Activated T-cell treated with anti-CD3 and anti-CD28 coated beads, Interleukin-2, amount 50 U/mL, for 24 hours (primary cell): ENCODE results near the gene NPAS2.
A peak's percentile ranks its signal among the peaks of the same experiment; 100 is the strongest.

Experiments
- DNase-seq: peaks from one replicate; pipeline ENCODE4 v3.0.0-alpha.2; 2020
- H3K27ac Mint-ChIP-seq: 2 replicates; pipeline ENCODE4 v1.8.0; 2020; ENCODE audit warnings: mild to moderate bottlenecking, mixed read lengths
- H3K27me3 Mint-ChIP-seq: 2 replicates; pipeline ENCODE4 v1.8.0; 2020; ENCODE audit warnings: mixed read lengths
- H3K36me3 Mint-ChIP-seq: 2 replicates; pipeline ENCODE4 v1.8.0; 2020; ENCODE audit warnings: low read depth, mixed read lengths
- H3K4me1 Mint-ChIP-seq: 2 replicates; pipeline ENCODE4 v1.8.0; 2020; ENCODE audit warnings: low read depth, mixed read lengths
- H3K4me3 Mint-ChIP-seq: 2 replicates; pipeline ENCODE4 v1.8.0; 2020; ENCODE audit warnings: mild to moderate bottlenecking, moderate library complexity, mixed read lengths
- H3K9me3 Mint-ChIP-seq: 2 replicates; pipeline ENCODE4 v1.8.0; 2020; ENCODE audit warnings: mixed read lengths

Gene NPAS2

DNA sequence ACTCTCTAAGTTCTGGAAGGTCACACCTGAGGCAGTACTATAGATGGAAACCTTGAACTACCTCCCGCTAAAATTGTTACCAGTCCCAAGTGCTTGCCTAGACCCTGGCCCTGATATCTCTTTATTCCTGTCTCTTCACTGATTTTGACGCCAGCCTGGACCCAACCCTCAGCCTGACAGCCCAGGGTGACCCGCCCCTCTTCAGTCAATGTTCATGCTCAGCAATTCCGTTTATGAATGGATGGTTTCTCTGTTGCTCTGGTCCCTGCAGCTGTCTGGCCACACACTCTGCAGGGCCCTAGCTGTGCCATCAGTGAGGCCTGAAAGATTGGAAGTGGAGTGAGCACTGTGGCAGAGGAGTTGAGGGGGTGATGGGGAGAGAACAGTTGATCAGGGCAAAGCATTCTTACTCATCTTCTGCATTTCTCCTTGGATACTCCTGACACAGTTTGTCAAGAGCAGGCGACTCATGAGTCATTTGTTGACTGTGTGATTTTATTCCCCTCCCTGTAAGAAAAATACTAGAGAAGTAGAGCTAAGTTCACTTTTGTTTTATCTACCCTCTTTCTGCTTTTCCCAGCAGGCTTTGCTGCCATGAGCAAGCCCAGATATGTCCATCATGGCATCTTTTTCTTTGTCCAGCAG, 46.0 kb downstream of the NPAS2 start:
- H3K9me3 Mint-ChIP-seq, result peaks cover 18% of the 10 kb centered on the region
- H3K4me3 Mint-ChIP-seq, result no peak overlapping the region
- H3K4me1 Mint-ChIP-seq, result peaks cover 8% of the 10 kb centered on the region
- no peak for DNase-seq
- H3K27me3 Mint-ChIP-seq, result no peaks in the 10 kb centered on the region
- H3K27ac Mint-ChIP-seq, result no peak overlapping the region
- peaks cover 7% of the 10 kb centered on the region for H3K36me3 Mint-ChIP-seq

DNA sequence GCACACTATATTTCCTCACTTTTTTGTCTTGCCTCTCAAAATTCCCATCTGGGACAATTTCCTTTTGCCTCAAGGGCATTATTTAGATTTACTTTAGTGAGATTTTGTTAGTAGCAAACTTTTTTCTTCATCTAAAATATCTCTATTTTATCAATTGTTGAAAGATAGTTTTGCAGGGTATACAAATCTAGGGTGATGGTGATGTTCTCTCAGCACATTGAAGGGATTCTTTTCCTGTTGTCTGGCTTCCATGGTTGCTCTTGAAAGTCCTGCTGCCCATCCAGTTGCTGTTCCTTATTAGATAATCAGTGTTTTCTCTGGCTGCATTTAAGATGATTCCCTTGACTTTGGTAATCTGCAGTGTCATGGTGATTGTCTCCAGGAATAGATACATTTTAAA, 48.1 kb downstream of the NPAS2 start:
- peaks cover 7% of the 10 kb centered on the region for H3K36me3 Mint-ChIP-seq
- H3K4me1 Mint-ChIP-seq, result peaks cover 2% of the 10 kb centered on the region
- no peak overlapping the region for H3K4me3 Mint-ChIP-seq
- no peak for DNase-seq
- peaks cover 18% of the 10 kb centered on the region for H3K9me3 Mint-ChIP-seq
- no peak overlapping the region for H3K27ac Mint-ChIP-seq
- no peaks in the 10 kb centered on the region for H3K27me3 Mint-ChIP-seq

DNA sequence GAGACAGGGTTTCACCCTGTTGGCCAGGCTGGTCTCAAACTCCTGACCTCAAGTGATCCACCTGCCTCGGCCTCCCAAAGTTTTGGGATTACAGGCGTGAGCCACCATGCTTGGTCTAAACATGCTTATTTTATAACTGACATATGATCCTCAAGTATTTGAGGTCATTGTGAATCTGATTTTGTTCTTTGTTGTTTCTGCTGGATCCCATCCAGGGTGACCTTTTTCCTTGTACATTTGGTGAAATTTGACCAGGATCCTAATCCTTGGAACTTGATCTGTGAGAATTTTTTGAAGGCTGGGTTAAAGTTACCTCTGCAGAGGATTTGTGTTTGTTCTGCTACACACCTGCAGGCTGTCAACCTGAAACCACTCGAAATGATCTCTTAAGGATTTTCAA, 49.2 kb downstream of the NPAS2 start:
- Mint-ChIP-seq H3K36me3 (peaks cover 7% of the 10 kb centered on the region), H3K4me1 (peaks cover 2% of the 10 kb centered on the region), H3K9me3 (peaks cover 18% of the 10 kb centered on the region), H3K4me3 (no peak overlapping the region), H3K27ac (no peak overlapping the region), H3K27me3 (no peaks in the 10 kb centered on the region)
- DNase-seq, result no peak

DNA sequence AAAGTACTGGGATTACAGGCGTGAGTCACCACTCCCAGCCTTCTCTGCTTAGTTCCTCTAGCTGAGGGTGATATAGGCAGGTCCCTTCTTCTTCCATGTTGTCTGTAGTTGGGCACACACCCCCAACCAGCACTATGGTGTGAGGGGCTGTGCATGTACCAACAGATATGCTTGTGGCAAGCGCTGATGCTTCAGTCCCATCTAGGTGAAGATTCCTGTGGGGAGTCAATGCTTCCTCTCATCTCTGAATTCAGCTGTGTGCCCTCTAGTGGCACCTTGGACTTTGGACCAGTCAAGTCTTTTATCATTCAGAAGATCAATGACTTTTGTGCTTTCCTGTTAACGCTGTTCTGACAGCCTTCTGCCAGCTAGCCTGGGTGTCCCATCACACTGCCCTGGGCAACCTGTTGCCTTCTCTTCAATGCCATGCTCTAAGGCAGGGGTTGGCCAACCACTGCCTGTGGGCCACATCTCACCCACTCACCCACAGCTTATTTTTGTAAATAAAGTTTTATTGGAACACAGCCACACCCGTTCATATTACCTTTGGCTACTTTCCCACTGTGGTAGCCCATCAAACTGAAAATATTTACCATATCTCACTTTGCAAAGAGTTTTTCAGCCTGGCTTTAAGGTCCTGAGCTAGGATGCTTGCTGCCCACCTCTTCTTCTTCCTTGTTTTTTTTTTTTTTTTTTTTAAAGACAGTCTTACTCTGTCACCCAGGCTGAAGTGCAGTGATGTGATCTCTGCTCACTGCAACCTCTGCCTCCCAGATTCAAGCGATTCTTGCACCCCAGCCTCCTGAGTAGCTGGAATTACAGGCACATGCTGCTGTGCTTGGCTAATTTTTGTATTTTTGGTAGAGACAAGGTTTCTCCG, 51.0 kb downstream of the NPAS2 start:
- H3K9me3 Mint-ChIP-seq, result peaks cover 17% of the 10 kb centered on the region
- H3K4me3 Mint-ChIP-seq, result no peak overlapping the region
- no peak overlapping the region for H3K27ac Mint-ChIP-seq
- peaks cover 5% of the 10 kb centered on the region for H3K36me3 Mint-ChIP-seq
- H3K27me3 Mint-ChIP-seq, result no peaks in the 10 kb centered on the region
- no peak for DNase-seq
- H3K4me1 Mint-ChIP-seq, result peaks cover 7% of the 10 kb centered on the region

DNA sequence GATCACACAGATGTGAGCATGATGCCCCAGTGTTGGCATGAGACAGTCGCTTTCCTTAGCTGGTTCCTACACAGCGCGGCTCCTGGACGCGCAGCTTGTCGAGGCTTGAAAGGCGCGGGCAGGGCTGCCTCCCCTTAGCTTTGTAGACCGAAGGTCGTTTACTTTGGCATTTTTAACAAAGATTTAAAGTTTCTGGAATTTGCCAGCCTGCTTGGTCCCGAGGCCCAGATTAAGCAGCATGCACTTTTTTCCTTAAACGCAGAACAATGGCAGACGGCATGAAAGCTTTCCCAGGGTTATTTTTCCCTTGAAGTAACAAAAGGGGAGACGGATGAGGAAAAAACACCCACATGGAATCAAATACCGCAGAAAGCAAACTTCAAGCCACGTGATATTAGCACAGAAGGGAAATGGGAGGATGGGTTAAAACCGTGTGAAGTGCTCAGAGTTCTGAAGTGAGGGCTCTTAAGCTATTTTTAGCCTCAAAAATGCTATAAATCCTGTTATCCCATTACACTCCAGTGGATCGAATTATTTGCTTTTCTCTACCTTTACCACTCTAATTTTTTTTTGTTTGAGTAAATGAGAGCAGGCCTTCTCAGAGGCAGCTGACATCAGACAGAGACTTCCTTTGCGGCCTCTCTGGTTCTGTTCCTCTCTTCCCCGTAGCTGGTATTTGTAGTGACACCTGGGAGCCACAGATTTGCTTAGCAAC, 55.7 kb downstream of the NPAS2 start:
- Mint-ChIP-seq H3K4me1 (peaks cover 17% of the 10 kb centered on the region), H3K27me3 (no peaks in the 10 kb centered on the region), H3K4me3 (peak overlapping the region; percentile 35), H3K27ac (peak overlapping the region; percentile 61), H3K36me3 (no peaks in the 10 kb centered on the region), H3K9me3 (no peaks in the 10 kb centered on the region)
- no peak for DNase-seq

DNA sequence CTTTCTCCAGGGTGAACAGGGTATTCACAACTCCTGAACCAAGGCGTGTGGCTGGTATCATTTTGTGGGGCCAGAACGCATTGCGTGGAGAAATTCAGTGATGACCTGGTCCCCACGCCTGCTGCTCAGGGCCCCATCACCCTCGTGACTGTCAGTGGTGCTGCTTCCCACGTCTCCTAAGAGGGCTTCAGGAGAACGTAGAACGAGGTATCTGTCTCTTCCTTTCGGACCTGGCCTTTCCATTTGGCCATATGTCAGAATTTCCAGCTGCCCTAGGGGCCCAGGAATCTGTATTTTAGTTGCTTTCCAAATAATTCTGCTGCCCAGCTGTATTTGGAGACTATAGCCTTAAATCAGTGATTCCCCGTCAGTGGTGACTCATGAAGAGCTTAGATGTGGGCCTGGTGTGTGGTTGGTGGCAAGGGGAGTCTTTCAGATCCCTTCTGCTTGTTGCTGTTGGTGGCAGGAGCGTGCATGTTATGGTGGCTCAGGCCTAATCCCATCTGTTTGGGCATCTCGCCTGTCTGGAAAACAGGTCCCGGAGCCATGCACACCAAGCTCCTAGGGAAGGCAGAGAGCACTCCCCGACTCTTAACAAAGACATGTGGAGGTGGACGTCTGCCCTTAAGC, 56.4 kb downstream of the NPAS2 start:
- peaks cover 17% of the 10 kb centered on the region for H3K4me1 Mint-ChIP-seq
- peak overlapping the region; percentile 61 for H3K27ac Mint-ChIP-seq
- H3K36me3 Mint-ChIP-seq, result no peaks in the 10 kb centered on the region
- H3K4me3 Mint-ChIP-seq, result peak overlapping the region; percentile 35
- H3K9me3 Mint-ChIP-seq, result no peaks in the 10 kb centered on the region
- no peaks in the 10 kb centered on the region for H3K27me3 Mint-ChIP-seq
- no peak for DNase-seq

DNA sequence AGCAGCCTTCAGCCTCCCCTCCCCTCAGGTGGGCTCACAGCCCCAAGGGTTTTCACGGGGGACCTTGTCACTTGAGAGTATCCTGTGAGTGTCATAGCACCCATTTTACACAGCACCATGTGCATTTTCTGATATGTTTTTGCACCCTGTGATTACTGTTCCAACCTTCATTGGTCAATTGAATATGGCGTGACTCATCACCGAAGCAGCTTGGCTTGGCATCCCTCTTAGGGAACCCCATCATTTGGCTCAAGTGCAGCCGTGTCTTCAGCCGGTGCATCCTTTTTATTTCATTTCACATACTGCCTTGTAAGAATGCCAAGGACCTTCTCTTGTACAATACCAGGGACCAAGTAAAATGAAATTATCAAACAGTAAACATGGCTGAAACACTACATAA, 57.6 kb downstream of the NPAS2 start:
- Mint-ChIP-seq H3K4me3 (no peak overlapping the region), H3K9me3 (no peaks in the 10 kb centered on the region), H3K27ac (no peak overlapping the region), H3K4me1 (peaks cover 23% of the 10 kb centered on the region), H3K27me3 (no peaks in the 10 kb centered on the region), H3K36me3 (no peaks in the 10 kb centered on the region)
- DNase-seq, result no peak

DNA sequence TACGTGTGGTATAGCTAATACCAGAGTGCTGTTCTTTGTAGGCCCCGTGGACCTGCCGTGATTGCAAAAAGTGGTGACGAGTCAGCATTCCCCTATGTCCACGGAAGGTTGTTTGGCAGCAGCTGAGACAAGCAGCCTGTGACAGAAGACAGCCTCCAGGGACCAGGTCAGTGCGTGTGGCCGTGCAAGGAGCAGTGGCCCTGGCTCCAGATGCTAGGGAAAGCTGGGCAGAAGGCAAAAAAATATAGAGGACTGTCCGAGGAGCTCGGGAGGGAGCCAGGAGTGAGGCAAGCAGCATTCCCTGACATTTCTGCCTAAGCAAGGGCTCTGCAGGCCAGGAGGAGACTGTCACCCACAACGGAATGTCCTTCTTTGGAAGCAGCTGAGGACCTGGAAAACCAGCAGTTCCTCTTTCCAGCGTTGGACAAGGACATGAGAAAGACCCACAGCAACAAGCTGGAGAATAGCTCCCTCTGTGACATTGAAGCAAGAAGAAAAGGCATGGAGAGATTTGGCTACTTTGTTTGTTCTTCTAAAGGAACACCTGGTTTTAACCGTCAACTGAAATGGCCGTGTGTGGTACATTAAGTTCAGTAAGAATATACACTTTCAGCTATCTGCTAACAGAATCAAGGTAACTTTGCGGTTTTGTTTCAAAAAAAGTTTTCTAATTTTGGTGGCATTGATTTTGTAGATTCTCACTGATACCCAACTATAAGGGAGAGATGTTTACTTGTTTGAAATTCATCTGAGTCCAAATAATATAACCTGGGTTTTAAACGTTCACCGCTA, 58.3 kb downstream of the NPAS2 start:
- Mint-ChIP-seq H3K9me3 (no peaks in the 10 kb centered on the region), H3K36me3 (no peaks in the 10 kb centered on the region), H3K4me3 (no peak overlapping the region), H3K27me3 (no peaks in the 10 kb centered on the region), H3K4me1 (peaks cover 30% of the 10 kb centered on the region), H3K27ac (no peak overlapping the region)
- no peak for DNase-seq

DNA sequence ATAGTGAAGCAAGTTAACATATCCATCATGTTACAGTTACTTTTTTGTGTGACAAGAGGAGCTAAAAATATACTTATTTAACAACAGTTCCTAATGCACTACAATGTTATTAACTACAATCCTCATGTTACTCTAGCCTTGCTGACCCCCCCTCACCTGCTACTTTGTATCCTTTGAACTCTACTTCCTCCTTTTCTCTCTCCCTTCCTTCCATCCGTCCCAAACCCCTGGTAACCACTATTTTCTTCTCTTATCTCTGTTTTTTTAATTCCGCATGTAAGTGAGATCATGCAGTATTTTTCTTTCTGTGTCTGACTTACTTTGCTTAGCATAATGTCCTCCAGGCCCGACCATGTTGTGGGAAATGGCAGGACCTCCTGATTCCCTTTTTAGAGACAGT, 59.4 kb downstream of the NPAS2 start:
- Mint-ChIP-seq H3K27me3 (no peaks in the 10 kb centered on the region), H3K4me3 (no peak overlapping the region), H3K27ac (no peak overlapping the region), H3K9me3 (no peaks in the 10 kb centered on the region), H3K4me1 (peaks cover 38% of the 10 kb centered on the region), H3K36me3 (no peaks in the 10 kb centered on the region)
- no peak for DNase-seq

DNA sequence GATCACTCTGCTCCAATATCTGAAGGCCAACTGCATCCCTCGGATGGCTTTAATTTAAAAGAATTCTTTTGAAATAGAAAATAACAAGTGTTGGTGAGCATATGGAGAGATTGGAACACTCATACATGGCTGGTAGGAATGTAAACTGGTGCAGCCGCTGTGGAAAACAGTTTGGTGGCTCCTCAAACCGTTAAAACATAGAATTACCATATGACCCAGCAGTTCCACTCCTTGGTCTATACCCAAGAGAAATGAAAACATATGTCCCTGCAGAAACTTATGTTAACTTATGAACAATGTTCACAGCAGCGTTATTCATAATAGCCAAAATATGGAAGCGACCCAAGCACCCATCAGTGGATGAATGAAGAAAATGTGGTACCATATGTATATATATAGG, 60.1 kb downstream of the NPAS2 start:
- Mint-ChIP-seq H3K27me3 (no peaks in the 10 kb centered on the region), H3K36me3 (no peaks in the 10 kb centered on the region), H3K9me3 (no peaks in the 10 kb centered on the region), H3K4me3 (no peak overlapping the region), H3K4me1 (peaks cover 38% of the 10 kb centered on the region), H3K27ac (no peak overlapping the region)
- no peak for DNase-seq

DNA sequence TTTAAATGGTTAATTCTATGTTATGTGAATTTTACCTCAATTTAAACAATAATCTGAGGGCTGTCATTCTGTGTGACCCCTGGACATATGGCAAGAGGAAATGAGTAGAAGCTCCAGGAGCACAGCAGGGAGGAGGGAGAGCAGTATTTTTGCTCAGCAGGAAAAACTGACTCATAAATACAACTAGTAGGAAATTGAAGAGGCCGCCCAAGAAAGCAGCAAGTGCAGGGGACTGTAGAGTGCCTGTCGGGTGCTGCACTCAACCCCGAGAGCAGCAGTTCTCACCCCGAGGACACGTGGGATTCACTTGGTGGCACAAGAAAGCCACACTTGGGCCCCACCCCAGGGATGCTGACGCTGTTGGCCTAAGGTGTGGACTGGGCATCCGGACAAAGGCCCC, 60.8 kb downstream of the NPAS2 start:
- no peaks in the 10 kb centered on the region for H3K9me3 Mint-ChIP-seq
- no peak overlapping the region for H3K4me3 Mint-ChIP-seq
- H3K27ac Mint-ChIP-seq, result no peak overlapping the region
- H3K36me3 Mint-ChIP-seq, result no peaks in the 10 kb centered on the region
- H3K27me3 Mint-ChIP-seq, result no peaks in the 10 kb centered on the region
- H3K4me1 Mint-ChIP-seq, result peaks cover 34% of the 10 kb centered on the region
- DNase-seq, result no peak

DNA sequence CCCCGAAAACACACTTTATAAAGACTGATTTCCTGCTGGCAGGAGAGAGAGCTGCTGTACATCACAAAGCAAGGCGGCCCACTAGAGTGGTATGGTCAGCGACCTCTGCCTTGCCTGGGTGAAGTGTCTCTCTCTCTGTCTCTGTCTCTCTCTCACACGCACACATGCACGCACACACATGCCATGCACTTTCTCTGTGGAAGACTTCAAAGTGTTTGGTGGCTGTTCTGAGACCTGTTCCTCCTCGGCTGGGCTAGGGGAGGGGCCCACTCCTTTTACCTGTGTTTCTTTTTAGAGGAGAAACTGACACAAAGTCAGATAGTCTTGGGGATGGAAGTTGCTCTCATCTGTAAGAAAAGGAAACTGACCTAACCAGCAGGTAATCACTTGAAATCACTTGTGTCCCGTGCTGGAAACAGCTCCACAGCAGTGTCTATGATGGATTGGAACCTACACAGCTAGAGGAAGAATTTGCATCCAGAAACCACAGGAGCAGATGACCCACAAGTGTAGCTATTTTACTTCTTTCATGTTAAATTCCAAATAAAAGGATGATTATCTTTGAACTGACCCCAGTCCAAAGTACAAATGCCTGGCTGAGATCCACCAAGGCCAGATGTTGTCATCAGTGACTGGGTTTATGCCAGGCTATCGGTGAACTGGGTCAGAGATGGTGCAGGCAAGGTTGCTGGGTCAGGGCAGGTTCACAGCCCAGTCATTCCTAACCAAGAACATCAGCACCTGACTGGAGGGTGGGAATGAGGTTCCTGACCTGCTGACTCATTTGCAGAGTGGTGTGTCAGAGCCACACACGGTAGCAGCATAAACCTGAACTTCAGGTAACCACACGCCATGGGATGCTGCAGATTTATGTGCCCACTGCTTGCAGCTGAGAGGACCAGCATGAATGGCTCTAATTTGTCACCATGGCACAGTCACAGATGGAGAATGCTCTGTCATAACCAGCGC, 63.0 kb downstream of the NPAS2 start:
- Mint-ChIP-seq H3K36me3 (no peaks in the 10 kb centered on the region), H3K4me3 (no peak overlapping the region), H3K27ac (no peak overlapping the region)

DNA sequence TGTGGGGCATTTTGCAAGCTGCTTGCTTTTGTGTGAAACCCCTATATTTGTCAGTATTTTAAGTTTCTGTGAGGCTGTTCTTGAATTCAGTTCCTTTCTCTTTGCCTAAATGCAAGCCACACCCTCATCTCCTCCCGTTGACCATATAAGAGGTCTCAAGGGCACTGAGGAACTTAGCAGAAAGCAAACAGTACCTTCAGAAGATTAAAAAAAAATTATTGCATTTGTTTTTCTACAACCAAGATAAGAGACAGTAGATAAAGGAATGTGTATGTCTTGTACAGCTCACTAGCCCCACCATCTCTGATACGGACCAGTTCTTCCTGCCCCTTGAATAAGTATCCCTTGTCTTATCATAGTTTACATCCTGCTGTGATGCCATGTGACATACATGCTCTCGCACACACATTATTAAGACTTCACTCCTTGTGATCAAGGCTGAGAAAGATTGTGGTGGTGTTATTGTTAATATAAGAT, 64.2 kb downstream of the NPAS2 start:
- H3K27ac Mint-ChIP-seq, result no peak overlapping the region
- H3K27me3 Mint-ChIP-seq, result no peaks in the 10 kb centered on the region
- no peak for DNase-seq
- no peaks in the 10 kb centered on the region for H3K36me3 Mint-ChIP-seq
- H3K9me3 Mint-ChIP-seq, result no peaks in the 10 kb centered on the region
- peaks cover 24% of the 10 kb centered on the region for H3K4me1 Mint-ChIP-seq
- H3K4me3 Mint-ChIP-seq, result no peak overlapping the region

More for the DNA sequence above, 63.0 kb downstream of the NPAS2 start:
- H3K4me1 Mint-ChIP-seq, result peaks cover 24% of the 10 kb centered on the region
- no peaks in the 10 kb centered on the region for H3K27me3 Mint-ChIP-seq
- no peak for DNase-seq
- no peaks in the 10 kb centered on the region for H3K9me3 Mint-ChIP-seq
